Measurements from ENCODE around the gene SEMA4A.
"Not testable (repeated sequence)": the region's sequence is repeated elsewhere in the genome, so short reads cannot be mapped to it uniquely, and the experiment has no call there.

SEMA4A gene

GRCh38 chr1:156194300-156194652 lies 40.9 kb downstream of the SEMA4A start:
- TF ChIP-seq GATA1 (IDR thresholded peaks at IDR 0.05; ENCODE audit: low read depth, low read length) (no peak), POLR2A (IDR thresholded peaks at IDR 0.05; ENCODE audit: low read length) (no peak)
- no peak for DNase-seq

- no peak for DNase-seq
- no peak for TF ChIP-seq GATA1 (IDR thresholded peaks at IDR 0.05; ENCODE audit: low read depth, low read length)
- no peak for TF ChIP-seq POLR2A (IDR thresholded peaks at IDR 0.05; ENCODE audit: low read length)
These were observed 42.5 kb downstream of the SEMA4A start for GRCh38 chr1:156195853-156196252.

GRCh38 chr1:156196445-156196844 lies 43.1 kb downstream of the SEMA4A start:
- TF ChIP-seq GATA1 (IDR thresholded peaks at IDR 0.05; ENCODE audit: low read depth, low read length) (no peak), POLR2A (IDR thresholded peaks at IDR 0.05; ENCODE audit: low read length) (no peak)
- DNase-seq, result no peak

DNA sequence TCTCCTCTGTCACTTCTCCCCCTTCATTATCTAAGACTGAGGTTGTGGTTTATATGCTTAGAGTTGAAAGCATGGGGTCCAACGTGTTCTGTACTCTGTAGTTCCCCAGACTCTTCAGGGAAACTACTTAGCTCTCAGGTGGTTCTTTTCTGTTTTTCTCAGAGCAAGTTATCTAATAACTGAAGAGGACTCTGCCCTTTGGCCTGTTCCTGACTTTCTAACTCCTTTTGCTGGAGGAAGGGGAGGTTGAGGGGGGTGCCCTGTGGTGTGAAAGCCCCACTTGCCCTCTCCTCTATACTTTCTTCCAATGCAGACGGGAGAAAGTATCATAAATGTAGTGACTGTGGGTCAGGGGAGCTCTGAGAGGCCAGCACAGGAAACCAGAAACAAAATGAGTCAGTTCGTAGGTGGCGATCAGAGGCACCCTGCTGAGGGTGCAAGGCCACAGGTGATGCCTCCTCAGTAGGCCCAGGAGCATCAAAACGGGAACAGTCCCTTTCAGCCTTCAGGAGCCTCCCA lies 45.5 kb downstream of the SEMA4A start:
- DNase-seq, result no peak
- no peak for TF ChIP-seq GATA1 (IDR thresholded peaks at IDR 0.05; ENCODE audit: low read depth, low read length)
- no peak for TF ChIP-seq POLR2A (IDR thresholded peaks at IDR 0.05; ENCODE audit: low read length)

GRCh38 chr1:156200044-156200443 lies 46.7 kb downstream of the SEMA4A start:
- TF ChIP-seq POLR2A (IDR thresholded peaks at IDR 0.05; ENCODE audit: low read length) (no peak), GATA1 (IDR thresholded peaks at IDR 0.05; ENCODE audit: low read depth, low read length) (no peak)
- DNase-seq, result no peak

DNA sequence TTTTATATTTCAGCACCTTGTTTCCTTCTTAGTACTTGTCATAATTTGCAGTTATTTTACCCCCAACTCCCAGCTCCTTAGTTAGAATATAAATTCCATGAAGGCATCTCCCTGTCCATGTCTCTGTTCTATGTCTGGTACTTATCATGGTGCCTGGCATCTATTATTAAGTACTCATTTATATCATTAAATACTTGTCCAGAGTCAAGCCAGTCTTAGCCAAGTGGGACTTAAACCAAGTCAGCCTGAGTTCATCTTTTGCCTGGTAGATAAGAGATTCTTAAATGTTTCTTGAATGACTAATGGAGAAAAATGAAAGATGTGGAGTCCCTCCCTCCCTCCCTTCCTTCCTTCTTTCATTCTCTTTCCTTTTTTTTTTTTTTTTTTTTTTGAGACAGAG lies 49.9 kb downstream of the SEMA4A start:
- TF ChIP-seq POLR2A (IDR thresholded peaks at IDR 0.05; ENCODE audit: low read length), result no peak
- peak in 1 of 2 experiments; percentile 11 for DNase-seq

DNA sequence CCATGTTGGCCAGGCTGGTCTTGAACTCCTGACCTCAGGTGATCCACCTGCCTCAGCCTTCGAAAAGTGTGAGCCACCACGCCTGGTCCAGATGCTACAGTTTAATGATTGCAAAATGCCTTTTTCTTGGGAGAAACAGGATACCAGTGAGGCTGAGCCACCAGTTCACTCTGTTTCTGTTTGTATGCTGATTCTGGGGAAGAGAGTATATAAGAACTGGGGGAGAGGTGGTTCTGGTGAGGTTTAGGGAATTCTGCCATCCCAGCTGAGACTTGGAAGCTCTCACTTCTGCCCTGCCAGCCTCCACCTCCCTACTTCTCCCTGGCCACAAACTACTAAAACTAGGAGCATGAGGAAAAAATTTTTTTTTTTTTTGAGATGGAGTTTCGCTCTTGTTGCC lies 51.3 kb downstream of the SEMA4A start:
- TF ChIP-seq POLR2A (IDR thresholded peaks at IDR 0.05; ENCODE audit: low read length) (no peak), GATA1 (IDR thresholded peaks at IDR 0.05; ENCODE audit: low read depth, low read length) (no peak)
- no peak for DNase-seq

DNA sequence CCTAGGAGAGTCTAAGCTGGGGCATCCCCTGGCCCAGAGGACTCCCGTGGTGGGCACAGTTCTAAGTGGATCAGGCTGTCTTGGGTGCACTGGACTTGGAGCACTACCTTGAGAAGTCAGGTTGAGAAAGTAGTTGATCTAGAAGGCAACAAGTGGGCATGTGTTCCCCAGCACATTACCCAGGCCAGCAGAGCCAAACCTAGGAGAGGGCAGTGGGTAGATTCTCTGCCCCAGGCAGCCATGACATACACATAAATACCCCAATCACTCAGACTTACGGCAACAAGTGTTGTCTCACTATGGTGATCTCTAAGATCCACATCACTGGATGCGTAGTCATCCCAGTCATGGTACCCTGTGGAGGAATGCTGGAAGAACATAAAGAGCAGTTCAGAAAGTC lies 57.9 kb downstream of the SEMA4A start:
- no peak for DNase-seq
- TF ChIP-seq POLR2A (IDR thresholded peaks at IDR 0.05; ENCODE audit: low read length) (no peak), GATA1 (IDR thresholded peaks at IDR 0.05; ENCODE audit: low read depth, low read length) (no peak)

GRCh38 chr1:156212130-156212529 lies 58.7 kb downstream of the SEMA4A start:
- TF ChIP-seq GATA1 (IDR thresholded peaks at IDR 0.05; ENCODE audit: low read depth, low read length) (no peak), POLR2A (IDR thresholded peaks at IDR 0.05; ENCODE audit: low read length) (no peak)
- DNase-seq, result no peak

DNA sequence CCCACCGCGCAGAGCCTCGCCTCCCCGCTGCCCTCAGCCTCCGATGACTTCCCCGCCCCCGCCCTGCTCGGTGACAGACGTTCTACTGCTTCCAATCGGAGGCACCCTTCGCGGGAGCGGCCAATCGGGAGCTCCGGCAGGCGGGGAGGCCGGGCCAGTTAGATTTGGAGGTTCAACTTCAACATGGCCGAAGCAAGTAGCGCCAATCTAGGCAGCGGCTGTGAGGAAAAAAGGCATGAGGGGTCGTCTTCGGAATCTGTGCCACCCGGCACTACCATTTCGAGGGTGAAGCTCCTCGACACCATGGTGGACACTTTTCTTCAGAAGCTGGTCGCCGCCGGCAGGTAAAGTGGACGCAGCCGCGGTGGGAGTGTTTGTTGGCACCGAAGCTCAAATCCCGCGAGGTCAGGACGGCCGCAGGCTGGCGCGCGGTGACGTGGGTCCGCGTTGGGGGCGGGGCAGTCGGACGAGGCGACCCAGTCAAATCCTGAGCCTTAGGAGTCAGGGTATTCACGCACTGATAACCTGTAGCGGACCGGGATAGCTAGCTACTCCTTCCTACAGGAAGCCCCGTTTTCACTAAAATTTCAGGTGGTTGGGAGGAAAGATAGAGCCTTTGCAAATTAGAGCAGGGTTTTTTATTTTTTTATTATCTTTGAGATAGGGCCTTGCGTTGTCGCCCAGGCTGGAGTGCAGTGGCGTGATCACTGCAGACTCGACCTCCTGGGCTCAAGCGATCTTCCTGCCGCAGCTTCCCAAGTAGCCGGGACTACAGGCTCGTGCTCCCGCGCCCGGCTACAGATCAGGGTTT lies 59.7 kb downstream of the SEMA4A start, which contains the start of gene PMF1:
Gene PMF1, plus strand, starts transcription at position 175 of the 811 bp plus-strand sequence. Its CDS starts 9 bp downstream, at position 184.
- peak; percentile 96 to 97 for DNase-seq

GRCh38 chr1:156213644-156213966 lies 60.2 kb downstream of the SEMA4A start:
- TF ChIP-seq POLR2A (IDR thresholded peaks at IDR 0.05; ENCODE audit: low read length), result no peak
- no peak for TF ChIP-seq GATA1 (IDR thresholded peaks at IDR 0.05; ENCODE audit: low read depth, low read length)
- no peak for DNase-seq

More for the DNA sequence above, 59.7 kb downstream of the SEMA4A start, which contains the start of gene PMF1:
- TF ChIP-seq POLR2A (IDR thresholded peaks at IDR 0.05; ENCODE audit: low read length) (peak; percentile 94), GATA1 (IDR thresholded peaks at IDR 0.05; ENCODE audit: low read depth, low read length) (no peak)

DNA sequence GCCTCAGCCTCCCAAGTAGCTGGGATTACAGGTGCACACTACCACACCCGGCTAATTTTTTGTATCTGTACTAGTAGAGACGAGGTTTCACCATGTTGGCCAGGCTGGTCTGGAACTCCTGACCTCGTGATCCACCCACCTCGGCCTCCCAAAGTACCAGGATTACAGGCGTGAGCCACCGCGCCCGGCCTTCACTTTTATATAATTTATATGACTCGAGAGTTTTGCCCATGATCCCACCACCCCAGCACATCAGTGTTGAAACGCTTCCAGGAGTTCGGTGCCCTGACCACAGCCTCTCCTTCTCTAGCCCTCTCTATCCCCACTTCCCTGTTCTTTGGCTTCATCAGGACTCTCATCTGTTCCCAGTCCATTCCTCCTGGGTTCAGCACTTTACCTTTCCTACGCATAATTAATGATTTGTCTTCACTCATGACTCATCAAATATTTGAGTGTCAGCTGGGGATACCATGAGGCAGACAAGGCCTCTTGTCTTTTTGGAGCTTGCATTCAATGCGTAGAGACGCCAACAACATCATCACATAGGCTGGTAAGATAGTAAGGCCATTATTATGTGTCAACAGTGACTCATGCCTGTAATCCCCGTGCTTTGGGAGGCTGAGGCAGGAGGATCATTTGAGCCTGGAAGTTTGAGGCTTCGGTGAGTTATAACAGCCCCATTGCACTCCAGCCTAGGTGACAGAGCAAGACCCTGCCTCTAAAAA lies 60.8 kb downstream of the SEMA4A start:
- TF ChIP-seq POLR2A (IDR thresholded peaks at IDR 0.05; ENCODE audit: low read length), result no peak
- no peak for TF ChIP-seq GATA1 (IDR thresholded peaks at IDR 0.05; ENCODE audit: low read depth, low read length)

GRCh38 chr1:156216361-156217086 lies 63.1 kb downstream of the SEMA4A start:
- not testable (repeated sequence) for DNase-seq

More for the DNA sequence above, 60.8 kb downstream of the SEMA4A start:
- peak; percentile 47 to 54 for DNase-seq

DNA sequence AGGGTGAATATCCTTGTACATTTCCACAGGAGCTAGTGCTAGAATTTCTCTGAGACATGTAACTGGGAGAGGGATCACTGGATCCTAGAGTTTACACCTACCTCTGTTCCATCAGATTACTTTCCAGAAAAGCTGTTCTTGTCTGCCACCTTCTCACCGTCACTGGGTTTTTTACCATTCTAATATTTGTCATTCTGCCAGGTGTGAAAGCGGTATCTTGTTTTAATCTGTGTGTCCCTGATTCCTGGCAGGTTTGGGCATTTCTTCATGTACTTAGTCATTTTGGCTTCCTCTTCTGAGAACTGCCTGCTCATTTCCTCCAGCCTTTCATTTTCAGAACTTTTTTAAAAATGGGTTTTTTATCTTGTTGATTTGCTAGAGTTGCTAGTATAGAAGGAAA lies 64.5 kb downstream of the SEMA4A start:
- TF ChIP-seq POLR2A (IDR thresholded peaks at IDR 0.05; ENCODE audit: low read length) (no peak), GATA1 (IDR thresholded peaks at IDR 0.05; ENCODE audit: low read depth, low read length) (no peak)
- DNase-seq, result no peak

All from erythroblast (primary cell).